Stimulated activated CD8-positive, alpha-beta memory T cell treated with anti-CD3 and anti-CD28 coated beads, Interleukin-12 subunit alpha, Interleukin-12 subunit beta, amount 100 ng/mL, for 24 hours (primary cell): ENCODE measurements around the gene EVA1B.

Experiments
- DNase-seq: peaks from one replicate; pipeline ENCODE4 v3.0.0-alpha.2; 2020; ENCODE audit errors: extremely low read depth

EVA1B gene

DNA sequence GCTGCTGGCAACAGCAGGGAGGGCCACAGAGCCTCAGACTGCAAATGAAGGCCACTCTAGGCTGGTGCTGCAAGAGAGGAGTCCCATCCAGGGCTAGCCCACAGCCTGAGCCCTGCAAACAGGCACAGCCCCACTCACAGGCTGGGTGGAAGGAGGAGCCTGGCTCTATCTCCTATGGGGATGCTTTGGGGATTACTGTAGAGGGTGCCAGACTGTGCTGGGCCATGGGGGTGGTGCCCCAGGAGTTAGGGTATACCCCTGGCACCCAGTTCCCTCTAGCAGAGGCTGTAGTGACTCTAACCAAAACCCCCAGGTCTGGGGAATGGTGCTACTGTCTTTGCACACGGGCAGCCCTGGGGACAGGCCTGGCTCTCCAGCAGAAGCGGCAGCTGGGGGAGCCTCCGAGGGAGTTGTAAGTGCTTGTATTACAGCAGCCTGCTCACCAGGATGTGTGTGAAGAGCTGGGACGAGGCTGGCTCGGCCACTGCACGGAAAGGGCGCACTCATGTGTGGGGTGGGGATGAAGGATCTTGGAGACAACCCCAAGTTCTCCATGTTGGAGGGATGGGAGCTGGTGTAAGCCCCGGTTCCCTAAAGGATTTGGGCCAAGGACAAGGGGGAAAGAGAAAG is 23.4 kb upstream of the EVA1B start:
- DNase-seq, result no peak

DNA sequence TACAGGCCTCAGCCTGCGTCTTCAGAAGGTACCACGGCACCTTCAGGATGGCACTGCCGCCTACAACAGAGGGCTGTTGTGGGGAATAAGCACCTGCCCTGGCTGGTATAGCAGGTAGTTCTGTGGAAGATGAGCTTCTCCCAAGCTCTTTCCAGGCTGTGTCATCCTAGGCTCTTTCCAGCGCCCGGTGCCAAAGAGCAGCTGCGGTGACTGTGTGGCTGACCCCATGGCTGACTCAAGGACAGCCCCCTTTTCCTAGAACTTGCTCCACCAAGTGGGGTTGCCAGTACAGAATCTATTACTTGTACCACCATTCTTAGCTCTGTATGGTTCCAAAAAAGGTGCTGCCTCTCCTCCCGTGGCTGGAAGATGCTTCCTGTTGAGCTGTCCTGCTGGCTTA is 21.9 kb upstream of the EVA1B start:
- no peak for DNase-seq

DNA sequence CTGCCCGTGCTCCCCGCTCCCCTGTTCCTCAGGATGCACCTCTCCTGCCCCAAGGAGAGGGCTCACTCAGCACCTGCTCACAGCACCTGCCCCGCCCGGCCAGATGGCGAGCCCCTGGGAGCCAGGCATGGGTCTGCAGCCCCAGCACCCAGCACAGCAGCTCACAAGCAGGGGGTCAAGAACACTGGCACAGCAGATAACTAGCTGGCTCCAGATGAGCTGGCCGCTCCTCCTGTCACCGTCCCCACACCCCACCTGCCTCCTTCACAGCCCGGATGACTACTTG is 20.9 kb upstream of the EVA1B start:
- DNase-seq, result no peak

DNA sequence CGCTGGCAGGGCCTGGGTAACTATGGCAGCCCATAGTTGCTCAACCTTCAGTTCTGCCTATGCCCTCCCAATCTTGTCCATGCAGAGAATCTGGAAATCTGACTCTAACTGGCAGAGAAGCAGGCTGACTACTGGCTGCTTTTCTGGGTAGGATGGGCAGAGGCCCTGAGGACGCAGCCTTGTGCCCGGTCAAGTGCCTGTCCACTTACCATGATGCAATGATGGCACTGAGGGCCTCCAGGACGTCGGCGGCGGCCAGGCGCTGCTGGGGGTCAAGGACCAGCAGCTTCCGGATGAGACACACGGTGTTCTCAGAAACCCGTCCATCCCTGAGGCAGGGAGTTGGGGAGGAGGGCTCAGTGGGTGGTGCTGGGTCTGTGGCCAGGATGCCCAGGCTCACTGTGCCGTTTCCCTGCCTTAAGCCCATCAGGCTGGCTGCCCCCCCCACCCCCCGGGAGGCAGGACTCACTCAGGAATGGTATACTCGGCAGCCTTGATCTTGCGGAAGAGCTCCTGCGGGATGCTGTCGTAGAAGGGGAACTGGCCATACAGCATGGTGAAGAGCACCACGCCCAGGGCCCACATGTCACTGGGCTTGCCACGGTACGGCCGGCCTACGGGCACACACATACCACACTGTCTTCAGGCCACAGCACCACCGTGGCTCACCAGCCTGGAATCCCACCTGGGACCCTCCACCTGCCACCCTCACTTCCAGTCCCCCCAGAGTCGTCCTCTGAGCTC is 20.4 kb upstream of the EVA1B start:
- no peak for DNase-seq

DNA sequence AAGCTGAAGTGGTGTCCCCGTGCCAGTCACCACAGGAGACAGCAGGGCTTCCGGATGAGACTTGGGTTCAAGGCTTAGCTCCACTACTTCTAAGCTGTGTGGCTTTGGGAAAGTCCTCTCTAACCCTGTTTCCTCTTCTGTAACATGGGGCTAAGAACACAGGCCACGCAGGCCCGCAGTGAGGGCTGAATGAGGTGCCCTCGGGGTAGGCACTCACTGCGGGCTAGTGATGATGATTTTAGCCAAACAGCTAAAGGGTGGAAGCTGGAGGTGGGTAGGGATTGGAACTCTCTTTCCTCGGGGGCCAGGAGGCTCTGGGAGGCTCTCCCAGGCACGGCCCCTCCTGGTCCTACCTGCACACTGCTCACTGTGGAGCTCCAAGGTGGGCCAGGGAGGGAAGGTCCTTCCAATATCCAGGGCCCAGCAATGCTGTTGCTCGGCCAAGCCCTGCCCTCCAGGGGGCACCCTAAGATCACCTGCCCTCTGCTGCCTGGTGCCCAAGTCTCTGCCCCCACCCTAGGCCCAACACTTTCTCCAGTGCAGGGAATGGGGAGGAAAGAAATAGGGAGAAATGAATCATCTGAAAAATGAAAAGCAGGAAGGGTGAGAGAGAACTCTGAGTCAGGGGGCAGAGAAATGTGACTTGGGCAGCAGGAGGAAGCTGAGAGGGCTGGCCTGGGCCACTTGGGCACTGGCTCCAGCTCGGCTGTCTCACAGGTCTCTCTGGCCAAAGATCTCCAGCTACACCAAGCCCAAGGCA is 19.2 kb upstream of the EVA1B start:
- no peak for DNase-seq

DNA sequence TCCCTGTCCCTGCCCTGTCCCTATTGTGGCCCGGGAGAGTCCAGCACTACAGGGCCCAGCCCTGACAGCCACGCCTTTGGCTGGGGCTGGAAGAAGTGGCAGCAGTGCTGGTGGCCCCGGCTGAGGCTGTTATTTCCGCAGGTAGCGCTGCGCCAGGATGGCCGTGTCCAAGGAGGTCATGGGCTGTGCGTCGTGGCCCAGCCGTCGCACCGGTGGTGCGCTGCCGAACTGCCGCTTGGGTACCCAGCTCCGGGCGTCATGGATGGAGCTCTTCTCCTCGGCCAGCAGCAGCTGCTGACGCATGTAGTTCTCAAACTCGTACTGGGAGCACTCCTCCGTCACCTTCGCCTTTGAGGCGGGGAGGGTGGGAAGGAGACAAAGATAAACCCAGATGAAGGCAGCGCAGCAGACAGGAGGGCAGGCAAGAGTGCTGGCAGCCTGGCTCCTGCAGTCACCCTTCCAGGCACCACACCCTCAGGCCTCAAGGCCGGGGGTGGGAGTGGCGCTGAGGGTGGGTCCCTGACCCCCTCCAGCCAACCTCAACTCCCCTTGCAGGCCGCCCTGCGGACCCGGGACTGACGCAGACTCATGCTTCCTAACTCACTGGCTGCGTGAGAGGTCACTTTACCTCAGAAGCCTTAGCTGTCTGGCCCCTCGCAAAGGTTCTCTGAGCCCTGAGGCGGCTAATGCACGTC is 18.3 kb upstream of the EVA1B start:
- no peak for DNase-seq

DNA sequence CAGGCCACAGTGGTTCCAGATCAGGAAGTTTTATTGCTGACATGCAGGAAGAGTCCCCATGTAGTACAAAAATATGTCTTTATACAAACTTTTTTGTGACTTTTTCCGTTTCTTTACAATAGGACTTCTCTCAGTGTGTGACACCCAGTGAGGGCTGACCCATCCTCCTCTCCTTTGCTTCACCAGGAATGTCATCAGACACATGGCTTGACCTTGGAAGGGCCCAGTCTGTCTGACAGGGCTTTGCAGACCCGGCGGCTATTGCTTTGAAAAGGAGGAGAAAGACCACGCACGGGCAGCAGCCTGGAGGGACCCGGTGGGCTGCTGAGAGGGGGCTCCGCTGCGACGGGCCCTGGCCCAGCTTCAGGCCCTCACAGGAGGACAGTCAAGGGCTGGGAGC is 16.2 kb upstream of the EVA1B start:
- no peak for DNase-seq

DNA sequence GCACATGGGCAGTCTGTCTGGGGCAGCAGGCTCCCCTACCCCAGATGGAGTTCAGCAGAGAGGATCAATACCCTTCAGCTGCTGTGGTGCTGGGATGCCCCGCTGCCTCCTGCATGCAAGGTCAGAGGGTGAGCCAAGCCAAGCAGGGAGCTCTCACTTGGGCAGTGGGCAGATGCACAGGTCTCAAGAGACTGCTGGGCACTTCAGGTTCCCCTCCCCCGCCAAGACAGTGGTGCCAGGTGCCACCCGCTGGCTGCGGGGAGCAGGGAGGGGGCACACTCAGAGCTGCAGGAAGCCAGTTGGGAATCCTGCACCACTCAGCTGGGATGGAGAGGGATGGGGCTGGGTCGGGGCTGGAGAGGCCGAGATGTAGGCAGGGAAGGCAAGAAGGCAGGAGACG is 15.8 kb upstream of the EVA1B start:
- no peak for DNase-seq

DNA sequence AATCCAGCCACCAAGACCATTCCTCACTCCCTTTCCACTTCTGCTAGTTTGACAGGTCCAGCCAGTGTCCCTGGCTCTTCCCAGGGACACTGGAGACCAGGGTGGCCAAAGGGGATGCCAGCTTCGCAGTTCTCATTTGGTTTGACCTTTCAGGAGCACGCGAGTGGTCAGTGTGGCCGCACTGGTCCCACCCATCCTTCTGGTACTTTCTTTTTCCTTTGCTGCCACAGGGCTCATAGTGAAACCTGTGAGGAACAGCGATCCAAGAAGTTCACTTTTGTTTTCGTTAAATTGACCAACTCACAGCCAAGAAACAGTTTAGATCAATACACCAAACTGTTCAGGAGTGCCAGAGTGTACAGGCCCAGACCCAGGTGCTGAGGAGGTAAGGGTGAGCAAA is 14.4 kb upstream of the EVA1B start:
- DNase-seq, result no peak

DNA sequence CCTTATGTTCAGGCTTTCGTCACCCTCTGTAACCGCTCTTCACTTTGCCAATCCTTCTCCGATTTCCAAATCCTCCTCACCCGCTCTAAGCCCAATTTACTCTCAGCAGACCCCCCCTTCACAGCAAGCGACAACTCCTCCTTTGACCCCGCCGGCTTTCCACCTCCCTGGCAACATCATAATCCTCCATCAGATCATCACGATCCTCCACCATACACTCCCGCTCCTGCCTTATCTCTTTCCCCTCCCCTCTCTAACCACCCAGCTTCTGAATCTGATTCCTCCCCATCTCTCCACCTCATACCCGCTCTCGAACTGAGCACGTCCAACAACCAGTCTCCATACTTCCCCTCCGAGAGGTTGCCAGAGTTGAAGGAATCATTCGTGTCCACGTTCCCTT is 7.5 kb upstream of the EVA1B start:
- no peak for DNase-seq

DNA sequence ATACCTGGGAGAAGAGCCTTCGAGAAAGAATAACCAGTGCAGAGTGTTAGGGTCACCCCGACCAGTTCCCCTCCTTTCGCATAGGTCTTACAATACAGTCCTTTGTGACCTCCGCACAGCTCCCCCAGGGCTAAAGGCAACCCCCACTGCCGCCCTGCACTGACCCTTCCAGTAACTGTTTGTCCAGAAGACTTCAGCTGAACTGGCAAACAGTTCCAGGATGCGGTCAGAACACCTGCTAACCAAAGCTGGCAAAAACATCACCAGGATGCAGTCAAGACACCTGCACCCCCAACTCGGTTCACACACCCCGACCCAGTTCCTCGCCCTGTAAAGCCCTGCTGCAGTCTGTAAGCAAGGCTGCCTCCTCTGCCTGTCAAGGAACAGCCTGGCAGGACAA is 6.4 kb upstream of the EVA1B start:
- DNase-seq, result no peak

DNA sequence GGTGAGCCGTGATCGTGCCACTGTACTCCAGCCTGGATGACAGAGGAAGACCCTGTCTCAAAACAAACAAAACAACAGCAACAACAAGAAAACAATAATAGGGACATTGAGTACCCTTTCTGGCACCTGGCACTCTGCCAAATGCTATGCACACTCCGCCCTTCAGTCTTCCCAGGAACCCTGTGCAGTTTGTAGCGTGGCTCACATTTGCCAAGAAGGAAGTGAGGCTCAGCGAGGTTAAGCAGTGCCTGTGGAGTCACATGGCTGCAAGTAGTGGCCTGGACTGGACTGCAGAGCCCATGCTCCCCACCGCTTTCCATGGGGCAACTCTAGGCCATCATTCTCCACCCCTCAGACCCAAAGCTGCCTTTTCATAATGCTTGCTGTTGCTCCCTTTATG is 5.3 kb upstream of the EVA1B start:
- DNase-seq, result no peak

DNA sequence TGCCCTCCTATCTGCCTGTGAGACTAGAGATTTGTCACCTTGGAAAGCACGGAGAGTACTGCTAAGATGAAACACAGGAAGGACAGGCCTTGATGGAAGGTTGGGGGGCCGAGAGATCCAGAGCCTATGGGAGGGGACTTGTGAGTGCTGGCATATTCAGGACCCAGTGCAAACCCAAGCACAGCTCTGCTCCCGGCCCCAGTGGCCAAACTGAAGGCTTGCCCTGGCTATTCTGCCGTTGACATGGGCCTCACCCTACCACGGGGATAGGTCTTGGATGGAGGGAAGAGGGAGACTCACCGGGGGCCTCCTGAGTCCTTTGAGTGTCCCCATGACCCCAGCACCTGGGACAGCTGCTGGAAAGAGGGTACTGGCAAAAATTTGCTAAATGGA is 4.6 kb upstream of the EVA1B start:
- no peak for DNase-seq

DNA sequence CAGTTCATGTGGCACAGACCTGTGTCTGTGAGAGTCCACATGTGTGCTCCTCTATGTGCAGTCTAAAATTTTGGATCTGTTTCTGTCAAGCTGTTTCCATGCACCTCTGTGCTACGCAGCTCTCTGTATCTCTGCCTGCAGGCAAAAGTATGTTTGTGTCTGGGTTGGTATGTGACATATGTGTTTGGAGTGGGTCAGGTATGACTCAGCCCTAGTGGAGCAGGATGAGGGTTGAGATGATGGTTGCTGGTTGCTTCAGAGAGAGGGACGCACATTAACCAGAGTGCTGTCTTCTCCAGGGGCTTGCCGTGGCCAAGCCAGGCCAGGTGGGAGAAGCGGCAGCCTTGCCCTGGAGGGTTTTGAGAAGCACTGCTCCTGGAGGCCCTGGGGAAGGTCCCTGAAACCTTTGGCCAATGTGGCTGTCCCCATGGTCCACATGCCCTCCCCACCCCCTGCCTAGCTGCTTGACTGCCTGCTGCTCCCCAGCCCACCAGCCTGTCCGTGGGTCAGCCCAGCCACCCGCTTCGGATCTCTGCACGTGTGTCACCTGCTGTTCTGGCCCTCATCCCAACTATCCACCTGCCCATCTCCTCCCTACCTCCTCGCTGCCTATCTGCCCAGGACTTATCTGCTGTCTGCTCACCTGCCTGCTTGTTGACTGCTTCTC is 4.1 kb upstream of the EVA1B start:
- no peak for DNase-seq

DNA sequence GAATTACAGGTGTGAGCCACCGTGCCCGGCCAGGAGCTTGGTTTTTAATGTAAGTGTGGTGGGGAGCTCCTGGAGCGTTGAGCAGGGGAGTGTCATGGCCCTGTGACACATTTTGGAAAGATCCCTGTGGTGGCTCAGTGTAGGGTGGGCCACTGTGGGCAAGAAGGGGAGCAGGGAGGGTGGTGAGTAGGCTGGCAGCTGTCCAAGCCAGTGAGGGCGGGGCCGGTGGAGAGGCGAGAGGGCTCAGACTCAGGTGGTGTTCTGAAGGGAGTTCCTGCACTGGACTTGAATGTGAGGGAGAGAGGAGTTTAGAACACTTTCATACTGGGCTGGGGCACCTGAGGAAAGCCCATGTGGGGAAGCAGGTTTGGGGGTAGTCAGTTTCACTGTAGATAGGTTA is 3.1 kb upstream of the EVA1B start:
- DNase-seq, result no peak

DNA sequence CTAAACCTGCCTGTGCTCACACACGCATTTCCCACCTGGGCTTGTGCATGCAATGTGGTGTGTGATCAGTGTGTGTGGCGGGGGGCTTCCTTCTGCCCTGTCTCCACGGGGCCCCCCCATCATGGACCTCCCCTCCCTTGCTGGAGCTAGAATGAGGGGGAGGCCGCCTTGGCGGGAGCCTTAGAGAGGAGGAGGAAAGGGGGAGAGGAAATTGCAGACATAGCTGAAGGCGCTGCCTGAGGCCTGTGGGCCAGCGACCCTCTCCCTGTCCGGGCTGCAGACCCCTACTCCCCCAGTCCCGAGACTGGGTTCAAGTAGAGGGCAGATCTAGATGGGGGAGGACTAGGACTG is 883 bp upstream of the EVA1B start:
- no peak for DNase-seq

DNA sequence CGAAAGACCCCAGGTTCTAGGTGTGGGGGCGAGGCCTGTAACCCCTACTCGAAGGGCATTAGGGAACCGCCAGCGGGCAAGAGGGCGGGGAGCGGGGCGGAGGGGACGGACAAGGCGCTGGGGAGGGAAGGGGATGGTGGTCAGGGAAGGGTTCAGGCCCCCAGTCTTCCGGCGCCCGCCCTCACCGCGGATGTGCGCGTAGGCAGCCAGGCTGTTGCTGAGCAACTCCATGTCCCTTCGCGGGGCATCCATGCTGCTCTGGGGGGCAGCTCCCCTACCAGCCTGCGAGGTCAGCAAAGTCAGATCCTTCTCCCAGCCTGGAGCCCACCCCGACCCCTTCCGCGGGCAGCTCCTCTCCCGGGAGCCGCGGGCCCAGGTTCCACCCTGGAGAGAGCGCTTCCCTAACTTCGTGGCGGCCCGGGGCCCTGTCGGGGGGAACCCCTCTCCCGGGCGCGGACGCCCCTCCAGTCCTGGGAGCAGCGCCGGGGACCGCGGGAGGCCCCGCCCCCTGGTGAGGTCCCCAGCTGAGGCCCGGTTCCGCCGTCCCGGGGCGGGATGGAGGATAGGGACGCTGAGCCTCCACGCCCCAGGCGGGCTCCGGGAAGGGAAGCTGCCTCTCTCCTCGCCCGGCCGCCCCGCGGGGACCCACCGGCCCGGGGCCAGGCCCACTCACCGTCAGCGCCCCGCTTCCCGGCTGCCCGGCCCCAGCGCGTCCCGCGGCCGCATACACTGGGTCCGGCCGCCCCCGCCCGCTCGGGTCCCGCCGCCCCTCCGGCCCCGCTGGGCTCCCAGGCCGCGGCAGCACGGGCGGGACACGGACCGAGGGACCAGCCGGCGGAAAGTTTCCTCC is 434 bp downstream of the EVA1B start:
- no peak for DNase-seq

DNA sequence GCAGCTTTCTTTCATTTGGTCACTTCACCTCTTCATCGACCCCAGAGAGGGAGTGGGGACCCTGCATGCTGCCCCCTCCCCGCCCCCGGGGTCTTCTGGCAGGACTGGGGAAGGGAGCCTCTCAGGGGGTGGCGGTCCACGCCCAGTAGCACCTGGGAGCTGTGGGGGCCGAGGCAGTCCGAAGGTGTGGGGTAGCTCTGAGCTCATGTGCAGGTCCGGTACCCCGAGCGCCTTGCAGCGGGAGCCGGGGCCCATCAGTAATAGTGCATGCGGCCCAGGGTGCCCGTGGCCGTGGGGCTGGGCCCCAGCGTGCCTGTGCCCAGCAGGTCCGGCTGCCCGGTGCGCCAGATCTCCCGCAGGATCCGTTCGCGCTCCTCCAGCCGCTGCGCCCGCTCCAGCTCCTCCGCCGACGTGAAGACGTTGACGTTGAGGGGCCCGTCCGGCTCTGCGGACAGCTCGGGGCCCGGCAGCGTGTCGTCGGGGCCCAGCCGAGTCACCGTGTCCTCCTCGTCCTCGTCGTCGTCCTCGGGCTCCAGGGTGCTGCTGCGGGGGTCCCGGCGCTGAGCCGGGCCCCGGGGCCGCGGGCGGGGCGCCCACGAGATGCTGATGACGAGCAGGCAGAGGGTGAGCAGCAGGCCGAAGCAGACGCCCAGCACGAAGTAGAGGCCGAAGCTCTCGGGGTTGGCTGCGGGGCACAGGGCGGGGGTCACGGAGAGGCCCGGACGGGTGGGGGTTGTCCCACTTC is 1.2 kb downstream of the EVA1B start:
- no peak for DNase-seq

DNA sequence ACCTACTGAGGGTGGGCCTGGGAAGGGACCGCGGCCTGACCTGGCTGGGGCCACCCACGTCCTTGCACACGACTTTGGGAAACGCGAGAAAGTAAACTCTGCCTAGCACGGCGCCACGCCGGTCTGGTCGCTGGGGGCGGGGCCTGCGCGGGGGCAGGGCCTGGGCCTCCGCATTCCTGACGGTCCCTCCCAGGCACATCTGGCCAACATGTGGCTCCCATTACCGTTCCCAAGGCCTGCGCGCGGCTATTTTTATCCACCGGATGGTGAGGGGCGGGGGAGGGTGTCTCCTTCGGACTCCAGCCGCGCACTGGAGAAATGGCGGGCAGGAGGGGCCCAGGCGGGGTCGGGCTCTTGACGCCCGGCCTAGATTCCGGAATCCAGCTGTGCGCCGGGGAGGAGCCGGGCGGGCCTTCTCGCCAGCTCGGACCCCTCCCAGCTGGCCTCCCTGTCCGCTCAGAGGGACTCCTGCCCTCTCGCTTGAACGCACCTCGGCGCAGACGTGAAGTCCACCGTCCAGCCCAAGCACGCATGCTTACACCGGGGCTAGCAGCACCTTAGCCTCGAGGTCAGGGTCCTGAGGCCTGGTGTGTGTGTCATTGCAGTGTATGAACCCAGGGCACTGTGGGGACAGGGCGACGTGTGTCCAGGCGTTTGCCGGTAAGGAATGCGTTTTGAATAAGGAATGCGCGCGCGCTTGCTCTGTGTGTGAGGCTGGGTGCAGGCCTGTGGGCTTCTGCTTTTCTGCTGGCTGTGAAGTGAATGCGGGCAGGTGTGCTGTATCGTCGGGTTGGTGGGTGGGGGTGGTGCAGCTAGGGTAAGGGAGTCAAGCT is 2.1 kb downstream of the EVA1B start:
- DNase-seq, result no peak

DNA sequence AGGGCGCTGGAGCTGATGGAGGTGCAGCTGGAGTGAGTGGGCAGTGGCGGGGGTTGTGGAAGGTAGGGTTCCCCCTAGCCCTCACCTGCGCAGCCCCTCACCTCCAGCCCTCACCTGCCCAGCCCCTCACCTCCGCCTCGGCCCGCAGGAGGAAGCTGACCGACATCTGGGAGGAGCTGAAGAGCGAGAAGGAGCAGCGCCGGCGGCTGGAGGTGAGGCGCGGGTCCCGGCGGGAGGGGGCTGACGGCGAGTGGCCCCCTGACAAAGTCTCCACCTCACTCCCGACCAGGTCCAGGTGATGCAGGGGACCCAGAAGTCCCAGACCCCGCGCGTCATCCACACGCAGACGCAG is 2.7 kb downstream of the EVA1B start:
- no peak for DNase-seq
